ENCODE data around the gene LEPROT. TPM values are rescaled to one million over a fixed set of nuclear protein-coding genes. Genes with fewer than 3 reads are reported as not detected.

Gene LEPROT
- total RNA-seq, 1 experiment from 2014 or later, result 25.7 TPM

GRCh38 chr1:65458730-65459396 is 38.4 kb downstream of the LEPROT start:
- Histone ChIP-seq H3K79me2 (ENCODE audit: insufficient read depth, low read length) (no peaks in the 10 kb centered on the region), H3K4me1 (ENCODE audit: control insufficient read depth in 1 of 2, insufficient read depth in 2 of 2, low read length in 2 of 2) (peaks cover 0 to 4% of the 10 kb centered on the region in 2 experiments; a peak in 1 of 4 replicates), H2AFZ (ENCODE audit: low read depth, low read length, poor library complexity, severe bottlenecking) (no peak overlapping the region), H3K36me3 (ENCODE audit: control insufficient read depth in 1 of 2, insufficient read depth in 2 of 2, low read length in 2 of 2) (no peaks in the 10 kb centered on the region), H4K20me1 (ENCODE audit: insufficient read depth) (no peaks in the 10 kb centered on the region), H3K9me3 (ENCODE audit: control insufficient read depth in 1 of 2, insufficient read depth in 1 of 2, low read depth in 1 of 2, low read length in 2 of 2) (no peaks in the 10 kb centered on the region), H3K4me3 (replicated peaks in 1 of 2; ENCODE audit: low read depth in 1 of 2, low read length in 2 of 2) (no peak overlapping the region), H3K4me2 (ENCODE audit: low read length) (no peak overlapping the region), H3K9ac (ENCODE audit: low read length) (no peak overlapping the region), H3K27me3 (ENCODE audit: insufficient read depth, low read length) (no peaks in the 10 kb centered on the region), H3K27ac (ENCODE audit: low read depth, low read length) (no peak overlapping the region), H3K9me2 (ENCODE audit: insufficient read depth) (no peaks in the 10 kb centered on the region)
- intact Hi-C loops (cut with micrococcal nuclease), result no loop called here
- ATAC-seq, result peak; percentile 38; the same call in 1 of the 2 replicates
- ChIA-PET POLR2A (no interaction called here), RAD21 (ENCODE audit: low non-redundant PET in 1 of 2, low total read pairs in 2 of 2, uncharacterized antibody in 2 of 2, unreplicated experiment in 2 of 2) (no interaction called here), CTCF (interaction anchor here (0.7 to 3.2 kb wide), 18 partner anchors 9 to 243 kb away, joined by 3 to 28 read pairs (median 4); partner anchors contain the start of genes LEPR and LEPROT)
- DNase-seq (ENCODE audit: low read depth, low spot score), result no peak
- BruUV-seq (replicated peaks), result no TSS peak
- no peak for TF ChIP-seq CBX3 (IDR thresholded peaks at IDR 0.05; ENCODE audit: low read depth)
- no peak for TF ChIP-seq REST (IDR thresholded peaks at IDR 0.05; ENCODE audit: low read depth)
- no peak for TF ChIP-seq ZNF274 (IDR thresholded peaks at IDR 0.05; ENCODE audit: low read depth, low read length)
- TF ChIP-seq, protein P1, sequence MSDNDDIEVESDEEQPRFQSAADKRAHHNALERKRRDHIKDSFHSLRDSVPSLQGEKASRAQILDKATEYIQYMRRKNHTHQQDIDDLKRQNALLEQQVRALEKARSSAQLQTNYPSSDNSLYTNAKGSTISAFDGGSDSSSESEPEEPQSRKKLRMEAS (IDR thresholded peaks at IDR 0.05), result no peak
- no peak for TF ChIP-seq EZH2phosphoT487 (IDR thresholded peaks at IDR 0.05; ENCODE audit: borderline replicate concordance)
- TF ChIP-seq, protein P2, sequence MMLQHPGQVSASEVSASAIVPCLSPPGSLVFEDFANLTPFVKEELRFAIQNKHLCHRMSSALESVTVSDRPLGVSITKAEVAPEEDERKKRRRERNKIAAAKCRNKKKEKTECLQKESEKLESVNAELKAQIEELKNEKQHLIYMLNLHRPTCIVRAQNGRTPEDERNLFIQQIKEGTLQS (IDR thresholded peaks at IDR 0.05), result no peak
- no peak for TF ChIP-seq EZH2 (IDR thresholded peaks at IDR 0.05)
- no peak for TF ChIP-seq POLR2AphosphoS5 (IDR thresholded peaks at IDR 0.05; ENCODE audit: low read depth, low read length)
- no peak for TF ChIP-seq SP1 (IDR thresholded peaks at IDR 0.05; ENCODE audit: low read depth)
- TF ChIP-seq TCF7L2 (IDR thresholded peaks at IDR 0.05; ENCODE audit: borderline replicate concordance, extremely low read depth, insufficient read depth, insufficient read length), result no peak
- no peak for TF ChIP-seq ZFX (IDR thresholded peaks at IDR 0.05)
- TF ChIP-seq, protein P3, sequence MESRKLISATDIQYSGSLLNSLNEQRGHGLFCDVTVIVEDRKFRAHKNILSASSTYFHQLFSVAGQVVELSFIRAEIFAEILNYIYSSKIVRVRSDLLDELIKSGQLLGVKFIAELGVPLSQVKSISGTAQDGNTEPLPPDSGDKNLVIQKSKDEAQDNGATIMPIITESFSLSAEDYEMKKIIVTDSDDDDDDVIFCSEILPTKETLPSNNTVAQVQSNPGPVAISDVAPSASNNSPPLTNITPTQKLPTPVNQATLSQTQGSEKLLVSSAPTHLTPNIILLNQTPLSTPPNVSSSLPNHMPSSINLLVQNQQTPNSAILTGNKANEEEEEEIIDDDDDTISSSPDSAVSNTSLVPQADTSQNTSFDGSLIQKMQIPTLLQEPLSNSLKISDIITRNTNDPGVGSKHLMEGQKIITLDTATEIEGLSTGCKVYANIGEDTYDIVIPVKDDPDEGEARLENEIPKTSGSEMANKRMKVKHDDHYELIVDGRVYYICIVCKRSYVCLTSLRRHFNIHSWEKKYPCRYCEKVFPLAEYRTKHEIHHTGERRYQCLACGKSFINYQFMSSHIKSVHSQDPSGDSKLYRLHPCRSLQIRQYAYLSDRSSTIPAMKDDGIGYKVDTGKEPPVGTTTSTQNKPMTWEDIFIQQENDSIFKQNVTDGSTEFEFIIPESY (IDR thresholded peaks at IDR 0.05; ENCODE audit: extremely low read depth, insufficient replicate concordance, low read length), result no peak
- no peak for TF ChIP-seq JUND (IDR thresholded peaks at IDR 0.05)
- no peak for TF ChIP-seq RAD21 (IDR thresholded peaks at IDR 0.05; ENCODE audit: low read depth)
- TF ChIP-seq SRF (IDR thresholded peaks at IDR 0.05; ENCODE audit: low read depth), result no peak
- TF ChIP-seq ELF1 (IDR thresholded peaks at IDR 0.05; ENCODE audit: borderline replicate concordance, low read depth), result no peak
- TF ChIP-seq SIN3A (IDR thresholded peaks at IDR 0.05; ENCODE audit: low read depth), result no peak
- no peak for TF ChIP-seq CEBPB (IDR thresholded peaks at IDR 0.05; ENCODE audit: low read depth)
